ENCODE results near the gene ABCA10. TPM values are rescaled to one million over a fixed set of nuclear protein-coding genes. Genes with fewer than 3 reads are reported as not detected.
"Not testable (repeated sequence)": the region's sequence is repeated elsewhere in the genome, so short reads cannot be mapped to it uniquely, and the experiment has no call there.

The ABCA10 gene
- total RNA-seq, 4 donors from 2014 or later: 0.23 to 7.8 (median 1.9) TPM

DNA sequence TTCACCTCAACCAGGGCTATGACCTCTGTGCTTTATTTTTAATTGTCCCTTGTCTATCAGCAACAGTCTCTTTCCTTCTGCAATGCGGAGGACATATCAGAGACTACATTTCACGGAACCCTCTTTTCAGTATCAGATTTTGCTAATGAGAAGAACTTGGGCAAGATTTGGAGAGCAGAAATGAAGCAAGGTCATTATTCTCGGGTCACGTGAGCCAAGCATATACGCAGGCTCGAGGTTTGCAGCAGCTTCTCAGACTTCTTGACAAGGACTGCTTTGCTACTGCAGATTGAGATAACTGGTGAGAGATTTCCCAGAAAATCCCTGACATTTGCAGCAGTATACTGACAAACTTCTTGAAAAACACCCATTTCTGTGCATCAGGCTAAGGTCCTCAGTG is 30.4 kb downstream of the ABCA10 start:
- no peak overlapping the region for H3K4me3 ChIP-seq
- no peak overlapping the region for H3K27ac ChIP-seq
- H3K27me3 ChIP-seq: no peaks in the 10 kb centered on the region
- no peaks in the 10 kb centered on the region for H3K4me1 ChIP-seq
- peaks cover 0 to 11% (median 0%) of the 10 kb centered on the region in 3 donors for H3K36me3 ChIP-seq
- WGBS, 2 donors: 88 to 100% methylated on average over 6 of the region's 6 CpGs
- DNase-seq: no peak
- intact Hi-C loops (cut with DNase I): no loop called here
- no peaks in the 10 kb centered on the region for H3K9me3 ChIP-seq
- TF ChIP-seq, protein P1, sequence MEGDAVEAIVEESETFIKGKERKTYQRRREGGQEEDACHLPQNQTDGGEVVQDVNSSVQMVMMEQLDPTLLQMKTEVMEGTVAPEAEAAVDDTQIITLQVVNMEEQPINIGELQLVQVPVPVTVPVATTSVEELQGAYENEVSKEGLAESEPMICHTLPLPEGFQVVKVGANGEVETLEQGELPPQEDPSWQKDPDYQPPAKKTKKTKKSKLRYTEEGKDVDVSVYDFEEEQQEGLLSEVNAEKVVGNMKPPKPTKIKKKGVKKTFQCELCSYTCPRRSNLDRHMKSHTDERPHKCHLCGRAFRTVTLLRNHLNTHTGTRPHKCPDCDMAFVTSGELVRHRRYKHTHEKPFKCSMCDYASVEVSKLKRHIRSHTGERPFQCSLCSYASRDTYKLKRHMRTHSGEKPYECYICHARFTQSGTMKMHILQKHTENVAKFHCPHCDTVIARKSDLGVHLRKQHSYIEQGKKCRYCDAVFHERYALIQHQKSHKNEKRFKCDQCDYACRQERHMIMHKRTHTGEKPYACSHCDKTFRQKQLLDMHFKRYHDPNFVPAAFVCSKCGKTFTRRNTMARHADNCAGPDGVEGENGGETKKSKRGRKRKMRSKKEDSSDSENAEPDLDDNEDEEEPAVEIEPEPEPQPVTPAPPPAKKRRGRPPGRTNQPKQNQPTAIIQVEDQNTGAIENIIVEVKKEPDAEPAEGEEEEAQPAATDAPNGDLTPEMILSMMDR (IDR thresholded peaks at IDR 0.05): no peak
- no peak for TF ChIP-seq POLR2A (IDR thresholded peaks at IDR 0.05)

DNA sequence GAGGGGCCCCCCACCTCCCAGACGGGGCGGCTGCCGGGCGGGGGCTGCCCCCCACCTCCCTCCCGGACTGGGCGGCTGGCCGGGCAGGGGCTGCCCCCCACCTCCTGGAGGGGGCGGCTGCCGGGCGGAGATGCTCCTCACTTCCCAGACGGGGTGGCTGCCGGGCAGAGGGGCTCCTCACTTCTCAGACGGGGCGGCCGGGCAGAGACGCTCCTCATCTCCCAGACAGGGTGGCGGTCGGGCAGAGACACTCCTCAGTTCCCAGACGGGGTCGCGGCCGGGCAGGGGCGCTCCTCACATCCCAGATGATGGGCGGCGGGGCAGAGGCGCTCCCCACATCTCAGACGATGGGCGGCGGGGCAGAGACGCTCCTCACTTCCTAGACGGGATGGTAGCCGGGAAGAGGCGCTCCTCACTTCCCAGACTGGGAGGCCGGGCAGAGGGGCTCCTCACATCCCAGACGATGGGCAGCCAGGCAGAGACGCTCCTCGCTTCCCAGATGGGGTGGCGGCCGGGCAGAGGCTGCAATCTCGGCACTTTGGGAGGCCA is 32.4 kb downstream of the ABCA10 start:
- H3K4me3 ChIP-seq; H3K27ac ChIP-seq; H3K27me3 ChIP-seq; DNase-seq; H3K9me3 ChIP-seq; intact Hi-C loops (cut with DNase I); H3K4me1 ChIP-seq: not testable (repeated sequence)
- H3K36me3 ChIP-seq: peaks cover 0 to 11% (median 0%) of the 10 kb centered on the region in 3 donors
- WGBS, 2 donors: no CpG with 5 or more reads among the region's 40 CpGs

DNA sequence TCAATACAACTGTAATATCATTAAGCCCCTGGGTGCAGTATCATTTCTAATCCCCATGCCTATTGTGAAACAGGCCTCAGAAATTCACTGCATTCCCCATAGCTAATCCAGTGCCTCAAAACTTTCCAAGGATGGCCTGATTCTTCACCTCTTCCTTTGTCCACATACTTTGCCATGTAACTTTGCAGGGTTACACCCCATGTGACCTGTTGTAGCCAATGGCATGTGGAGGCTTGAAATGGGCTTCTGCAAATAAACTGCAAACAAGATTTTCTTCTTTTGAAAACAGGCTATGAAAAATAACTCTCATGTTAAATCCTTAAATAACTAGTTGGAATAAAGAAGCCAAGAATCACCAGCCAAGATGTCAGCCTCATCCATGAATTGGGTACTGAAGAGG is 35.9 kb downstream of the ABCA10 start:
- intact Hi-C loops (cut with DNase I): no loop called here

DNA sequence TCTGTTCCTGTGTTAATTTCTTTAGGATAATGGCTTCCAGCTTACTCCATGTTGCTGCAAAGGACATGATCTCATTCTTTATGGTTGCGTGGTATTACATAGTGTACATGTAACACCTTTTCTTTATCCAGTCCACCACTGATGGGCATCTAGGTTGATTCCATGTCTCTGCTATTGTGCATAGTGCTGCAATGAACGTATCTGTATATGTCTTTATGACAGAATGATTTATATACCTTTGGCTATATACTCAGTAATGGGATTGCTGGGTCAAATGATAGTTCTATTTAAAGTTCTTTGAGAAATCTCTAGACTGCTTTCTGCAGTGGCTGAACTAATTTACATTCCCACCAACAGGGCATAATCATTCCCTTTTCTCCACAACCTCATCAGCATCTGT is 39.8 kb downstream of the ABCA10 start:
- Histone ChIP-seq H3K36me3 (peaks cover 0 to 13% (median 0%) of the 10 kb centered on the region in 3 donors), H3K27ac (no peak overlapping the region), H3K4me1 (no peaks in the 10 kb centered on the region), H3K4me3 (no peak overlapping the region), H3K9me3 (no peaks in the 10 kb centered on the region), H3K27me3 (no peaks in the 10 kb centered on the region)
- WGBS, 2 donors: 88 to 92% methylated on average over 2 of the region's 2 CpGs
- DNase-seq: no peak
- intact Hi-C loops (cut with DNase I): no loop called here
- TF ChIP-seq, protein P1 (IDR thresholded peaks at IDR 0.05): no peak
- TF ChIP-seq POLR2A (IDR thresholded peaks at IDR 0.05): no peak

More for the DNA sequence above, 35.9 kb downstream of the ABCA10 start:
- TF ChIP-seq POLR2A (IDR thresholded peaks at IDR 0.05): no peak
- Histone ChIP-seq H3K9me3 (no peaks in the 10 kb centered on the region), H3K36me3 (peaks cover 0 to 24% (median 0%) of the 10 kb centered on the region in 3 donors), H3K4me3 (no peak overlapping the region), H3K4me1 (no peaks in the 10 kb centered on the region), H3K27me3 (no peaks in the 10 kb centered on the region), H3K27ac (no peak overlapping the region)
- no peak for DNase-seq

DNA sequence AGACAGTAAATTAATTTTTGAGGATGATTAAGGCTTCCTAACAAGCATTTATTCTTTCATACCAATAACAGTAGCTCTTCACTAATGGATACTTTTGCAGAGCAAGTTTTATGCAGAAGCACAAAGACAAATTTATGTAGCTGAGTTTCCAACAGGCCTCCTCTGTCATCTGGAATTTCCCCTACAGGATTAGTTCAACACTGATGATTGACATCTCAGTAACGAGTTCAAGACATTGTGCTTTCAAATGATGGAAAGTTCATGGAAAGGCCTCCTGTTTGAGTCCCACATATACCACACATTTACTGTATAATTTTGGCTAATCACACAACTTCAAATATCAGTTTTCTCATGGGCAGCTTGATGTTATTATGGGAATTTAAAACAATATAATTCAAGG is 40.6 kb downstream of the ABCA10 start:
- H3K4me1 ChIP-seq: no peaks in the 10 kb centered on the region
- 50 to 53% methylated on average over 1 of the region's 1 CpG for WGBS, 2 donors
- intact Hi-C loops (cut with DNase I): no loop called here
- no peaks in the 10 kb centered on the region for H3K9me3 ChIP-seq
- no peak overlapping the region for H3K27ac ChIP-seq
- H3K27me3 ChIP-seq: no peaks in the 10 kb centered on the region
- peaks cover 0 to 13% (median 0%) of the 10 kb centered on the region in 3 donors for H3K36me3 ChIP-seq
- DNase-seq: no peak
- no peak overlapping the region for H3K4me3 ChIP-seq
- TF ChIP-seq, protein P1 (IDR thresholded peaks at IDR 0.05): no peak

DNA sequence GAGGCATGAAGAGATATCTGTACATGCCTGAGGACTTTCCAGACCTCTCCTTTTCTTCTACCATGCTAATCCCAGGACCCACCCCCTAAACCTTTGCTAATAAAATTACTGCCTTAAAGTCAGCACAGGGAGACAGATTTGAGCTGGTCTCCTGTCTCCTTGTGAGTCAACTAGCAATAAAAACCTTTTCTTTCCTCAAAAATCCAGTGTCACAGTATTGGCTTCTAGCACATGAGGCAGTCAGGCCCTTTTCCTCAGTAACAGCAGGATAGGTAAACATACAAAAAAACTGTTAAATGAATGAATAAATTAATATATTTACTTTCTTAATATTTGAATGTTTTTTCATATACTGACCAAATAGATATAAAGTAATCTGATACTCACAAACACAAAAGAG is 41.3 kb downstream of the ABCA10 start:
- TF ChIP-seq POLR2A (IDR thresholded peaks at IDR 0.05): no peak
- TF ChIP-seq, protein P1 (IDR thresholded peaks at IDR 0.05): no peak
- Histone ChIP-seq H3K27ac (no peak overlapping the region), H3K9me3 (no peaks in the 10 kb centered on the region), H3K36me3 (peaks cover 0 to 13% (median 0%) of the 10 kb centered on the region in 3 donors), H3K4me1 (no peaks in the 10 kb centered on the region), H3K27me3 (no peaks in the 10 kb centered on the region), H3K4me3 (no peak overlapping the region)
- intact Hi-C loops (cut with DNase I): no loop called here
- DNase-seq: no peak

All from esophagus squamous epithelium (tissue), 5 donors.